Vagina (tissue), 2 donors: ENCODE results near the gene SBF2. TPM values are rescaled to one million over a fixed set of nuclear protein-coding genes. Genes with fewer than 3 reads are reported as not detected.

Experiments
- DNase-seq, 2 donors: peaks; one replicate each; pipeline ENCODE4 v3.0.0-alpha.2; 2017; ENCODE audit errors: extremely low spot score in 2 of 2
- H3K27ac ChIP-seq: fragments of 200-600 bp; sonication (generic); one replicate; pipeline ENCODE4 v1.5.1; 2019
- H3K27me3 ChIP-seq: fragments of 200-600 bp; sonication (generic); one replicate; pipeline ENCODE4 v1.5.1; 2019
- H3K36me3 ChIP-seq, 2 donors: fragments of 200-600 bp; sonication (generic); one replicate each; pipeline ENCODE4 v1.5.1; 2017 to 2019
- H3K4me1 ChIP-seq: fragments of 200-600 bp; sonication (generic); one replicate; pipeline ENCODE4 v1.5.1; 2019
- H3K4me3 ChIP-seq, 2 donors: fragments of 200-600 bp; sonication (generic); 1 replicate in 1 of 2; 2 replicates in 1 of 2; pipeline ENCODE4 v1.5.1; 2016 to 2019
- H3K9me3 ChIP-seq: fragments of 200-600 bp; sonication (generic); one replicate; pipeline ENCODE4 v1.5.1; 2019
- CTCF ChIP-seq, 3 experiments: fragments of 450-650 bp in 2 of 3; fragments of 200-600 bp in 1 of 3; sonication (generic) in 1 of 3; IDR thresholded peaks; one replicate each; pipeline ENCODE4 v1.5.1; 2017 to 2019; ENCODE audit warnings: antibody characterized with exemption in 3 of 3, mild to moderate bottlenecking in 2 of 3, moderate library complexity in 2 of 3
- POLR2A ChIP-seq, 2 donors: fragments of 450-650 bp; IDR thresholded peaks; one replicate each; pipeline ENCODE4 v1.6.1; 2017; ENCODE audit warnings: antibody characterized with exemption in 2 of 2, mild to moderate bottlenecking in 2 of 2, moderate library complexity in 2 of 2
- POLR2AphosphoS5 ChIP-seq, 2 donors: sonication (generic); formaldehyde crosslinking; IDR thresholded peaks; one replicate each; pipeline ENCODE4 v1.9.0; 2017; ENCODE audit warnings: antibody characterized with exemption in 2 of 2, mild to moderate bottlenecking in 2 of 2, low read depth in 1 of 2; ENCODE audit not compliant: insufficient read depth in 1 of 2
- intact Hi-C: fragments of 100-400 bp; cut with DNase I; formaldehyde crosslinking; loops from one replicate; pipeline ENCODE4 v1.15.1; 2023
- total RNA-seq: library from RNA; depleted of rRNA; stranded (reverse); fragments of >200 nt; gene quantifications from one replicate; pipeline ENCODE4 v1.2.3, GENCODE V29; 2016

The SBF2 gene
- total RNA-seq, 1 donor from 2014 or later: 69.5 TPM

DNA sequence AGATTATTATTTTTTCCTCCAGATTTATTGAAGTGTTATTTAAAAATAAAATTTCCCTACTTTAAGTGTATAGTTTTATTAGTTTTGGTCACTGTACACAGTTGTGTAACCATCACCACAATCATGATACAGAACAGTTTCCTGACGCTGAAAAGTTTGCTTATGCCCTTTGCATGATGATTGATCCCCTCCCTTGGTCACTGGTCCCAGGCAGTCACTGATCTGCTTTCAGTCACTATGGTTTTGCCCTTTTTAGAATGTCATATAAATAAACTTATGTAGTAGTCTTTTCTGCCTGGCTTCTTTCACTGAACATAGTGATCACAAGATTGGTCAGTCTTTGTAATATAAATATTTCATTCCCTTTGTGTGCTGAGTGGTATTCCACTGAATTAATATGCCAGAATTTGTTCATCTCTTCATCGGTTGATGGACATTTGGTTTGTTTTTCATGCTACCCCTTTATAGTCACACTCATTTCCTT lies 489.6 kb downstream of the SBF2 start:
- TF ChIP-seq POLR2AphosphoS5 (IDR thresholded peaks at IDR 0.05; ENCODE audit: insufficient read depth in 1 of 2, low read depth in 1 of 2): no peak
- TF ChIP-seq CTCF (IDR thresholded peaks at IDR 0.05): no peak
- TF ChIP-seq POLR2A (IDR thresholded peaks at IDR 0.05): no peak
- Histone ChIP-seq H3K4me3 (no peak overlapping the region), H3K27ac (peak overlapping the region; percentile 66), H3K27me3 (no peaks in the 10 kb centered on the region), H3K9me3 (no peaks in the 10 kb centered on the region), H3K4me1 (peaks cover 50% of the 10 kb centered on the region), H3K36me3 (peaks cover 0 to 17% of the 10 kb centered on the region in 2 donors)
- intact Hi-C loops: no loop called here
- no peak for DNase-seq

GRCh38 chr11:9803685-9804418 lies 490.2 kb downstream of the SBF2 start:
- Histone ChIP-seq H3K27me3 (no peaks in the 10 kb centered on the region), H3K4me3 (no peak overlapping the region), H3K9me3 (no peaks in the 10 kb centered on the region), H3K36me3 (peaks cover 0 to 17% of the 10 kb centered on the region in 2 donors), H3K4me1 (peaks cover 50% of the 10 kb centered on the region), H3K27ac (peak overlapping the region; percentile 66)
- TF ChIP-seq POLR2A (IDR thresholded peaks at IDR 0.05) (no peak), POLR2AphosphoS5 (IDR thresholded peaks at IDR 0.05; ENCODE audit: insufficient read depth in 1 of 2, low read depth in 1 of 2) (no peak), CTCF (IDR thresholded peaks at IDR 0.05) (no peak)
- DNase-seq: no peak
- intact Hi-C loops: no loop called here

DNA sequence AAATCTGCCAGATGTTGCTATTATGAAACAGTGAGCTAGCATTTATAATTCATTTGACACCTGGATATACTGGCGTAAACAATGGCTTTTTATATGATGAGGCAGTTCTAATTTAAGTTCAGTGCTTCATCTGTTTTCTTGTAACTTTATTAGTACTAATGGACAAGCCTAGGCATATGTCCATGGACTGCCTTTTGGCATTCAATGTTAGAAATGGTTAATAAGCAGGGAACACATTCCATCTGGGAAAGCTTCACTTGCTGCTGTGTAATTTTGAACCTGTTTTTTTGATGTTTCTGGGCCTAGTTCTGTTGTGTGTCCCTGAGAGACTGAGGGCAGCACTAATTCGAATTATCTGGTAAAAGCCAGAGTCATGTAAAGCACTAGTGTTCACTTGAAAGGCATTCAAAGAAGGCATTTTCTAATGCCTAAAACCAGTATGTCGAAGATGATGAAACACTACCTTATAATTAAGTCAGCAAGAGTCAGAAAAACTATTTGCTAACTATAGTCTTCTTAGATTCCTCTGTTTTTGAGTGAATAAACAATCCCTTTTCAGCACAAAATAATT lies 491.6 kb downstream of the SBF2 start:
- no peak for TF ChIP-seq CTCF (IDR thresholded peaks at IDR 0.05)
- TF ChIP-seq POLR2A (IDR thresholded peaks at IDR 0.05): no peak
- peak; percentile 28 to 82 for TF ChIP-seq POLR2AphosphoS5 (IDR thresholded peaks at IDR 0.05; ENCODE audit: insufficient read depth in 1 of 2, low read depth in 1 of 2)
- intact Hi-C loops: no loop called here
- H3K27me3 ChIP-seq: no peaks in the 10 kb centered on the region
- no peak overlapping the region for H3K4me3 ChIP-seq
- H3K4me1 ChIP-seq: peaks cover 50% of the 10 kb centered on the region
- DNase-seq: no peak
- peak overlapping the region; percentile 66 for H3K27ac ChIP-seq
- no peaks in the 10 kb centered on the region for H3K9me3 ChIP-seq
- H3K36me3 ChIP-seq: peaks cover 0 to 10% of the 10 kb centered on the region in 2 donors

GRCh38 chr11:9799886-9800285 lies 494.1 kb downstream of the SBF2 start:
- H3K27me3 ChIP-seq: no peaks in the 10 kb centered on the region
- intact Hi-C loops: no loop called here
- DNase-seq: no peak
- H3K9me3 ChIP-seq: no peaks in the 10 kb centered on the region
- no peak for TF ChIP-seq POLR2A (IDR thresholded peaks at IDR 0.05)
- TF ChIP-seq CTCF (IDR thresholded peaks at IDR 0.05): no peak
- TF ChIP-seq POLR2AphosphoS5 (IDR thresholded peaks at IDR 0.05; ENCODE audit: insufficient read depth in 1 of 2, low read depth in 1 of 2): no peak
- no peak overlapping the region for H3K4me3 ChIP-seq
- peaks cover 49% of the 10 kb centered on the region for H3K4me1 ChIP-seq
- H3K27ac ChIP-seq: peak overlapping the region; percentile 66
- no peaks in the 10 kb centered on the region for H3K36me3 ChIP-seq

DNA sequence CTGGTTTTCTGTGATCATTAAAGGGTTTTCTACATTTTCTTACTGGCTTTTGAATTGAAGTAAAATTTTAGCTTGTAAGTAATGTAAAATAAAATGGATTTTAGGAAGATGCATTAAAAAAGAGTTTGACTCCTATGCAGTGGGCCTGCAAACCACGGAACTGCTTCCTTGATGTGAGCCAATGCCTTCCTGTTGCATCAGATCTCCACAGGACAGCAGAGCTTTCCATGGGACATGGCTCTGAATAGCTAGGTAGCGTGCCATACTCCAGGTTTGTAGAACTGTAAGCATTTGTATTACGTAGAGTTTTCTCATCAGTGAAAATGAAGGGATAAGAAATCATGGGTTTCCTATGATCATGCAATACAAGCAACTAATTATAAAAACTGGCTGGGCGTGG lies 496.7 kb downstream of the SBF2 start:
- intact Hi-C loops: no loop called here
- no peak for DNase-seq
- H3K9me3 ChIP-seq: no peaks in the 10 kb centered on the region
- H3K36me3 ChIP-seq: peaks cover 0 to 6% of the 10 kb centered on the region in 2 donors
- no peak overlapping the region for H3K4me3 ChIP-seq
- no peak overlapping the region for H3K27ac ChIP-seq
- no peak for TF ChIP-seq CTCF (IDR thresholded peaks at IDR 0.05)
- TF ChIP-seq POLR2AphosphoS5 (IDR thresholded peaks at IDR 0.05; ENCODE audit: insufficient read depth in 1 of 2, low read depth in 1 of 2): no peak
- H3K27me3 ChIP-seq: no peaks in the 10 kb centered on the region
- H3K4me1 ChIP-seq: peaks cover 23% of the 10 kb centered on the region
